Thyroid gland (tissue), 4 donors: Measurements from ENCODE around the gene SETD1B.

ENCODE experiments used
- CTCF ChIP-seq, 6 experiments: fragments of 200-600 bp in 3 of 6; fragments of 450-650 bp in 3 of 6; sonication (generic) in 3 of 6; IDR thresholded peaks; one replicate each; pipeline ENCODE4 v1.5.1; 2016 to 2019; ENCODE audit warnings: antibody characterized with exemption in 6 of 6, mild to moderate bottlenecking in 2 of 6, inconsistent platforms in 1 of 6, moderate library complexity in 1 of 6
- POLR2A ChIP-seq, 2 donors: fragments of 450-650 bp; IDR thresholded peaks; one replicate each; pipeline ENCODE4 v1.6.1; 2017; ENCODE audit warnings: antibody characterized with exemption in 2 of 2, mild to moderate bottlenecking in 2 of 2, moderate library complexity in 1 of 2

GRCh38 chr12:121781484-121781997, 22.3 kb upstream of the SETD1B start:
- no peak for TF ChIP-seq CTCF (IDR thresholded peaks at IDR 0.05)
- no peak for TF ChIP-seq POLR2A (IDR thresholded peaks at IDR 0.05)
